ENCODE measurements around the gene ZFYVE26. TPM values are rescaled to one million over a fixed set of nuclear protein-coding genes. Genes with fewer than 3 reads are reported as not detected.
A peak's percentile ranks its signal among the peaks of the same experiment; 100 is the strongest.

Gene ZFYVE26
- total RNA-seq, 1 donor from 2014 or later: 13.3 TPM

- no peak overlapping the region for H3K27ac ChIP-seq (replicated peaks)
- no peak for DNase-seq
- H3K36me3 ChIP-seq: peaks cover 79% of the 10 kb centered on the region
- no peak overlapping the region for H3K4me3 ChIP-seq
- no peaks in the 10 kb centered on the region for H3K27me3 ChIP-seq (ENCODE audit: low read depth)
- intact Hi-C loops (cut with micrococcal nuclease): no loop called here
- no peak for TF ChIP-seq CTCF (IDR thresholded peaks at IDR 0.05; ENCODE audit: borderline replicate concordance)
- H3K9me3 ChIP-seq (replicated peaks): no peaks in the 10 kb centered on the region
- H3K4me1 ChIP-seq: no peaks in the 10 kb centered on the region
These were observed 66.9 kb downstream of the ZFYVE26 start for GRCh38 chr14:67749341-67750084.

- no peaks in the 10 kb centered on the region for H3K9me3 ChIP-seq (replicated peaks)
- no peaks in the 10 kb centered on the region for H3K27me3 ChIP-seq (ENCODE audit: low read depth)
- peaks cover 7% of the 10 kb centered on the region for H3K4me1 ChIP-seq
- peaks cover 67% of the 10 kb centered on the region for H3K36me3 ChIP-seq
- TF ChIP-seq CTCF (IDR thresholded peaks at IDR 0.05; ENCODE audit: borderline replicate concordance): no peak
- intact Hi-C loops (cut with micrococcal nuclease): no loop called here
- H3K27ac ChIP-seq (replicated peaks): no peak overlapping the region
- no peak for DNase-seq
- no peak overlapping the region for H3K4me3 ChIP-seq
These were observed 68.1 kb downstream of the ZFYVE26 start for GRCh38 chr14:67748312-67748711.

- Histone ChIP-seq H3K9me3 (replicated peaks) (no peaks in the 10 kb centered on the region), H3K27ac (replicated peaks) (no peak overlapping the region), H3K36me3 (peaks cover 53% of the 10 kb centered on the region), H3K27me3 (ENCODE audit: low read depth) (no peaks in the 10 kb centered on the region), H3K4me1 (peaks cover 7% of the 10 kb centered on the region), H3K4me3 (no peak overlapping the region)
- no peak for DNase-seq
- no peak for TF ChIP-seq CTCF (IDR thresholded peaks at IDR 0.05; ENCODE audit: borderline replicate concordance)
- intact Hi-C loops (cut with micrococcal nuclease): no loop called here
These were observed 69.5 kb downstream of the ZFYVE26 start for GRCh38 chr14:67746927-67747326.

- H3K9me3 ChIP-seq (replicated peaks): no peaks in the 10 kb centered on the region
- no peaks in the 10 kb centered on the region for H3K27me3 ChIP-seq (ENCODE audit: low read depth)
- no peak overlapping the region for H3K4me3 ChIP-seq
- TF ChIP-seq CTCF (IDR thresholded peaks at IDR 0.05; ENCODE audit: borderline replicate concordance): no peak
- H3K27ac ChIP-seq (replicated peaks): no peak overlapping the region
- intact Hi-C loops (cut with micrococcal nuclease): no loop called here
- H3K36me3 ChIP-seq: peaks cover 24% of the 10 kb centered on the region
- H3K4me1 ChIP-seq: peaks cover 7% of the 10 kb centered on the region
- DNase-seq: no peak
These were observed 72.3 kb downstream of the ZFYVE26 start for GRCh38 chr14:67744046-67744445.

- DNase-seq: peak; percentile 55
These were observed 77.5 kb downstream of the ZFYVE26 start for GRCh38 chr14:67738740-67739504.

More at GRCh38 chr14:67738740-67739504, 77.5 kb downstream of the ZFYVE26 start:
- Histone ChIP-seq H3K4me3 (no peak overlapping the region), H3K36me3 (no peaks in the 10 kb centered on the region), H3K9me3 (replicated peaks) (no peaks in the 10 kb centered on the region), H3K4me1 (peaks cover 28% of the 10 kb centered on the region), H3K27ac (replicated peaks) (peak overlapping the region; percentile 21), H3K27me3 (ENCODE audit: low read depth) (no peaks in the 10 kb centered on the region)
- intact Hi-C loops (cut with micrococcal nuclease): no loop called here
- TF ChIP-seq CTCF (IDR thresholded peaks at IDR 0.05; ENCODE audit: borderline replicate concordance): no peak

All from left ventricle myocardium inferior (tissue), 1 donor.